DMS153 treated with DMSO at 0.1 percent for 48 hours (cell line): ENCODE data around the gene NRP1.

Experiments
- DNase-seq: peaks from one replicate; lab custom pipeline; 2025; ENCODE audit not compliant: unreplicated experiment; lab: John Stamatoyannopoulos, UW

NRP1 gene

GRCh38 chr10:33267708-33268107 is 66.8 kb downstream of the NRP1 start:
- DNase-seq, result no peak

- no peak for DNase-seq
These were observed 68.8 kb downstream of the NRP1 start for GRCh38 chr10:33265621-33266020.

GRCh38 chr10:33263453-33263852 is 71.0 kb downstream of the NRP1 start:
- no peak for DNase-seq

GRCh38 chr10:33262871-33263270 is 71.6 kb downstream of the NRP1 start:
- no peak for DNase-seq

GRCh38 chr10:33260403-33261149 is 73.9 kb downstream of the NRP1 start:
- DNase-seq, result no peak

- no peak for DNase-seq
These were observed 75.5 kb downstream of the NRP1 start for GRCh38 chr10:33258967-33259366.

- no peak for DNase-seq
These were observed 76.9 kb downstream of the NRP1 start for GRCh38 chr10:33257439-33258080.

GRCh38 chr10:33256458-33256857 is 78.0 kb downstream of the NRP1 start:
- DNase-seq, result no peak

GRCh38 chr10:33254556-33255160 is 79.8 kb downstream of the NRP1 start:
- DNase-seq, result no peak

GRCh38 chr10:33253411-33253810 is 81.1 kb downstream of the NRP1 start:
- no peak for DNase-seq

- no peak for DNase-seq
These were observed 81.7 kb downstream of the NRP1 start for GRCh38 chr10:33252794-33253203.

- DNase-seq, result no peak
These were observed 82.1 kb downstream of the NRP1 start for GRCh38 chr10:33252324-33252723.

GRCh38 chr10:33249659-33250345 is 84.7 kb downstream of the NRP1 start:
- DNase-seq, result no peak

- DNase-seq, result no peak
These were observed 85.3 kb downstream of the NRP1 start for GRCh38 chr10:33249137-33249536.

GRCh38 chr10:33248638-33249037 is 85.8 kb downstream of the NRP1 start:
- no peak for DNase-seq

GRCh38 chr10:33247221-33247922 is 87.1 kb downstream of the NRP1 start:
- no peak for DNase-seq

- no peak for DNase-seq
These were observed 89.1 kb downstream of the NRP1 start for GRCh38 chr10:33245343-33245742.

GRCh38 chr10:33244354-33244967 is 90.0 kb downstream of the NRP1 start:
- no peak for DNase-seq

GRCh38 chr10:33243703-33244102 is 90.8 kb downstream of the NRP1 start:
- no peak for DNase-seq

GRCh38 chr10:33242931-33243330 is 91.5 kb downstream of the NRP1 start:
- no peak for DNase-seq

GRCh38 chr10:33241351-33241750 is 93.1 kb downstream of the NRP1 start:
- DNase-seq, result no peak
